DLD1 (cell line): ENCODE results near the gene TNRC6C.

ENCODE experiments used
- in situ Hi-C: cut with HindIII; loops from 2 replicates; pipeline ENCODE4 v1.10.0; 2017; ENCODE audit warnings: low sequenced_read_pairs

The TNRC6C gene

GRCh38 chr17:78122216-78122930, 163.9 kb downstream of the TNRC6C start:
- in situ Hi-C loops, result no loop called here

GRCh38 chr17:78122931-78123249, 164.4 kb downstream of the TNRC6C start:
- in situ Hi-C loops, result no loop called here

GRCh38 chr17:78123258-78123929, 164.9 kb downstream of the TNRC6C start:
- in situ Hi-C loops, result no loop called here

- in situ Hi-C loops, result no loop called here
Measured at GRCh38 chr17:78124081-78124835, 165.8 kb downstream of the TNRC6C start.

DNA sequence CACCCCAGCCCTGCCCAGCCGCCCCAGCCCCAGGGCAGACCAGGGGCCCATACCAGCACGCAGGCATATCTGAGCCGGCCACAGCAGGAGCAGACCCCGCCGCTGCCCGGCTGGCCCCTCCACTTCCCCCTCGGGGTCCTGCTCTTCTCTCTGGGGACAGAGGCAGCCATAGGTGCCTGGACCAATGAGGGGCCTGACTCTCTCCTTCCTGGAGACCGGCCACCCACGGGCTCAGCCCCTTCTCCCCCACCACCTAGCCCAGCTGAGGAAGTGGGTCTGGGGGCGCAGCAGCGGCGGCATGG, 166.3 kb downstream of the TNRC6C start:
- in situ Hi-C loops, result no loop called here

- in situ Hi-C loops, result no loop called here
Measured at GRCh38 chr17:78125138-78125913, 166.8 kb downstream of the TNRC6C start.

DNA sequence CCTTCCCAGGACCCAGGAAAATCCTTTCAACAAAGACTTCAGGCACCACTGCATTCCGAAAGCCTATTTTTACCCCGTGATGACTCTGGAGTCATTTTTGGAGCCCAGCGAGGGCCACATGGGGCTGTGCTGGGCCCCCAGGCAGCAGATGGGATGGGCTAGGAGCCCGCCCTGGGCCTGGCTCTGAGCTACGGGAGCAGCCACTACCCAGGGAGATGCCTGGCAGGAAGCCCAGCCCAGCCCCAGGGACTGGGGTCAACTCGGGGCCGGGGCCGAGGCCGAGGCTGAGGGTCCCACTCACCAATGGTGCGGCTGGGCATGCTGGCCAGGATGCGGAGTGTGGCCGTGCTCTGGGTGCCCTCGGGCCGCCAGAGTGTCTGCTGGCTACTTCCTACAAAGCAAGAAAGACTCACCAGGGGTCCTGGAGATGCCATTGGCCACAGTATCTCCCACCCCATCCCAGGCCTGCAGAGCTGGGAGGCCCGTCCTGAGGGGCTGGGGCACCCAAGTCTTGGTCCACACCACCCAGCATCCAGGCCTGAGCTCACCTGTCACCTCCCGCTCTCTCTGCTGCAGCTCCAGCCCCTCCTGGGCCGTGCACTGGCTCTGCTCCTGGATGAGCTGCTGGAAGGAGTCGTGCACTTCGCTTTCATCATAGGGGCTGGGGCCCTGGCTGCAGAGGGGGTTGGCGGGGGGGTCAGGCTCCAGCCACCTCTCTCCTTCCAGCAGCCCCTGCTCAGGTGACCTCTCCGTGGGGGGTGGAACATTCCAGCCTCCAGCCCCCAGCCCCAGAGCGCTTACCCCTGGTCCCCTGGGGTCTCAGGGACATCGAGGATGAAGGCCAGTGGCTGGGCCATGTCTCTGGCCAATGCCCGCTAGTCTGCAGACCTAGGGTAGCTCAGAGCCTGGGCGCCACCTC, 167.7 kb downstream of the TNRC6C start:
- in situ Hi-C loops, result no loop called here

DNA sequence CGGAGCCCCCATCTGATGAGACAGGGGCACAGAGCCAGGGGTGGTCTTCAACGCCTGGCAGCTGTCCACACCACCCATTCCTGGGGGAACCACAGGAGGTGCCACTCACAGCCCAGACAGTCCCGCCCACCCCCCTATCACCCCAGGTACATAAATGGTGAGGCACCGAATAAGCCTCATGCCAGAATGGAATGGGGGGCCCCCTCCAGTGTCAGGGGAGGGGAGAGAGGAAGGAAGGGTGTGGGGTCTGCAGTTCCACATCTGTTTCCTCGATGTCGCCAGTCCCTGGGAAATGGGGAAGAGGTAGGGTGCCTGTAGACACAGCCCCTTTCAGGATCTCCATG, 168.4 kb downstream of the TNRC6C start:
- in situ Hi-C loops, result no loop called here

DNA sequence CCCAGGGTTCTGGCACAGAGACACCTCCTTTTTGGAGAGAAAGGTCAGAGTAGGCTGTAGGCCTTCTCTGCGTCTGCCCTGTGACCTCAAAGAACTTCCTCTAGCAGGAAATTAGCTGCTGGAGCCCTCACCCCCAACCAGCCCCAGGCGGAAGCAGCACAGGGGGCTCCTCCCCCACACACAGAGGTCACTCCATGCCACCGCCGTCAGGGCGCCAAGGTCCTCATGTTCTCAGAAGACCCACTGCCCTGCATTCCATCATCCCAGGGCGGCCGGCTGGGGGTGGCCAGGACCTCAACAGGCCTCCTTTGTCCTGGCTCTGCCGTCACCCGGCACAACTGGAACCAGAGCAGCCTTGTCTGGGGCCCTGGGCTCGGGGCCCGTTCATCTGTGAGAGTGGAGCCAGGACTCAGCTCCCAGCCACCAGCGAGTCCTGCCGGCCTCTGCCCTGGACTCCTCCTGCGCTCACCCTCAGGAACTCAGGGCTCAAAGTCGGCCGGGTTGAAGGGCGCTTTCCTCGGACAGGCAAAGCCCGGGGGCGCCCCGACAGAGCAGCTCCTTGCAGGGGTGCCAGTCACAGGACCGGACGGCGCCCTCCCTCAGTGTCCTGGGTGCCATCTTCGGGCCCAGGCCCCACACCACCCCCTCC, 168.9 kb downstream of the TNRC6C start:
- in situ Hi-C loops, result no loop called here

- in situ Hi-C loops, result no loop called here
Measured at GRCh38 chr17:78127888-78128550, 169.5 kb downstream of the TNRC6C start.

DNA sequence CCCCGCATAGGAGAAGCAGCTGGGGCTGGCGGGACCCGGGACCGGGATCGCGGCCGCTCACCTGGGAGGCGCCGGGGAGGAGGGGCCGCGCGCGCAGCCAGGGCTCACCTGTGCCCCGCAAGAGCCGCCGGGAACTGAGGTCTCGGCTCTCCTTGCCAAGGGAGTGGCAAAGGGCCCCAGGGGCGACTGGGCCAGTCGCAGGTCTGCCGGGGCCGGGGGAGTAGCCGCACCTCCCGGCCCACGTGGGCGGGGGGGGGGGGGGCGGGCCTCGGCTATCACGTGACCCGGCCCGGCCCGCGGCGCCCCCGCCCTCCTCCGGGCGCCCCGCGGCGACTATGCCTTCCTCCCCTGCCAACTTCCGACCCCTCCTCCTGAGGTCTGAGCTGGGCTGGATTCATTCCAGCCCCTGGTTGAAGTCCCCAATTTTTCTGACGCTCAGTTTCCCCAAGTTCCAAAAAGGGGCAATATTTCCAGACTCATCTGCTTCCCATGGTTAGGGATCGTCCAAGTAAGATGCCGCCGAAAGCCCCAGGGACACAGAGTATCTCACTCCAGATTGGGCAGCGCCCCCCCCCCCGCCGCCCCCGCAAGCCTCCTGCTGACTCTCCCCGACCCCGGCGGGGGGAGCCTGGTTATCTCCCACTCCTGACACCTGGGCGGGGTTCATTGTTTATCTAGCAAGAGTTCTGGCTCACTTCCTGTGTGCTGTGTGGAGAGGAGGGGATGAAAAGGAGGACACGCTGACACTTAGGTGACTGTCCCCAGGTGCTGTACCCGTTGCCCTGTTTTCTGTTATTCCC, 170.2 kb downstream of the TNRC6C start, which contains the start of gene TMC6:
Gene TMC6 (minus strand): TSS at position 205 of the 800 bp plus-strand sequence. CDS start 1,923 bp downstream, outside the sequence.
- in situ Hi-C loops, result no loop called here

DNA sequence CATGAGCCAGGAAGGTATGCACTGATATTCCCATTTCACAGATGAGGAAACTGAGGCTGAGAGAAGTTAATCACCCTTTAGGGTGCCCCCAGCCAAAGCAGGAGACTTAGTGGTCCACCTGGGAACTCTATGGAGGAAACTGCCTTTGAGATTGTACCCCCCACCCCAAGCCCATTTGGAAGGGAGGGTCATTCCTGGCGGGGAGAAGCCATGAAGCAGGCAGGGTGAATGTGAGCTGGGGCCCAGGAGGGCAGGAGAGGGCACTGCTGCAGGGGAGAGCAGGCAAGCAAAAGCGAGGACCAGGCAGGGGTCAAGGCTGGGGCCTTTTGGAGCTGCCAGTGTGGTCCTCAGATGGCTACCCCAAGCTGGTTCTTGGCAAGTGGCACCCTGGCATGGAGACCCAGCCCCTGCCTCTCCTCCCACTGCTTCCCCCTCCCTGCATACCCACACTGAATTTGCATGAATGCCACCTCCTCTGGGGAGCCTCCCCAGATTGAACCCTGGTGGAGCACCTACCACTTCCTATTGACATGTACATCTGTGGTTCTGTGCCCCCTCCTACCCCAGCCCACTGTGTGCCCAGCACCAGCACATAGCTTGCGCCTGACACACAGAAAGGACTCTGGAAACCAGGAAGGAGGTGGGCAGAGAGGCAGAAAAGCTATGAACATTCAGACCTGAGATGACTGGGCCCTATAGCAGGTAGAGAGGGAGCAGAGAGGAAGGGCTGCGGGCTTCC, 171.0 kb downstream of the TNRC6C start:
- in situ Hi-C loops, result no loop called here

- in situ Hi-C loops, result no loop called here
Measured at GRCh38 chr17:78130090-78130436, 171.6 kb downstream of the TNRC6C start.

GRCh38 chr17:78130437-78131101, 172.1 kb downstream of the TNRC6C start, which contains the start of gene TMC8:
Gene TMC8, plus strand, starts transcription at chr17:78130771. Its CDS starts 818 bp downstream, at chr17:78131589.
- in situ Hi-C loops, result no loop called here

GRCh38 chr17:78131172-78132083, 172.9 kb downstream of the TNRC6C start:
- in situ Hi-C loops, result no loop called here

DNA sequence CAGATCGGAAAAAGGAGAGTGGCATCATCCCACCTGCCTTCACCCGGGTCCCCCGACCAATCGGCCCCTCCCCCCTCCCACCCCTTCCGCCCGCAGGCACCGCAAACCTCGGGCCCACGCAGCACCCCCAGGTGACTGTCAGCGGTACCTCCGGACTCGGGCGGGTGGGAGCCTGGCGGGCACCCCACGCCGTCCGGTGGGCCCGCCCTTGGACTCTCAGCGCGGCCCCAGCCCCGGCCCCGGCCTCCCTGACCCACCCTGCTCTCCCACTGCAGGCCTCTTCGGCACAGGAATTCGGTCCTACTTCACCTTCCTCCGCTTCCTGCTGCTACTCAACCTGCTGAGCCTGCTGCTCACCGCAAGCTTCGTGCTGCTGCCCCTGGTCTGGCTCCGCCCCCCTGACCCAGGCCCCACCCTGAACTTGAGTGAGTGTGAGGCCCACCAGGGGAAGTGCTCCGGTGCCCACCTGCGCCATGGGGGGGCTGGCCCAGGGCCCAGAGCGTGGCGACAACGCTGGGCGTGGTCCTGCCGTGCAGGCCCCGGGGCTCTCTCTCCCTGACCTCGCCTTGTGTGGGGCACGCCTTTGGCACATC, 173.7 kb downstream of the TNRC6C start:
- in situ Hi-C loops, result no loop called here
